Esophagus muscularis mucosa (tissue), 4 donors: ENCODE measurements around the gene SFXN1. TPM values are rescaled to one million over a fixed set of nuclear protein-coding genes. Genes with fewer than 3 reads are reported as not detected.

ENCODE experiments used
- DNase-seq: peaks from one replicate; pipeline ENCODE4 v3.0.0-alpha.2; 2017; ENCODE audit errors: extremely low spot score
- H3K27ac ChIP-seq, 4 donors: fragments of 200-600 bp; sonication (generic); replicated peaks in 1 of 4; 1 replicate in 3 of 4; 2 replicates in 1 of 4; pipeline ENCODE4 v1.5.1; 2016 to 2019; ENCODE audit warnings: mild to moderate bottlenecking in 1 of 4
- H3K27me3 ChIP-seq, 4 donors: fragments of 200-600 bp; sonication (generic); one replicate each; pipeline versions ENCODE4 v1.5.1 to v1.6.0; 2016 to 2019
- H3K36me3 ChIP-seq, 4 donors: fragments of 200-600 bp; sonication (generic); one replicate each; pipeline ENCODE4 v1.5.1; 2016 to 2019
- H3K4me1 ChIP-seq, 4 donors: fragments of 200-600 bp; sonication (generic); one replicate each; pipeline ENCODE4 v1.5.1; 2016 to 2019
- H3K4me3 ChIP-seq, 4 donors: fragments of 200-600 bp; sonication (generic); 1 replicate in 2 of 4; 2 replicates in 2 of 4; pipeline ENCODE4 v1.5.1; 2016 to 2019; ENCODE audit warnings: mild to moderate bottlenecking in 4 of 4, moderate library complexity in 1 of 4
- H3K9me3 ChIP-seq, 4 donors: fragments of 200-600 bp; sonication (generic); 1 replicate in 3 of 4; 2 replicates in 1 of 4; pipeline ENCODE4 v1.5.1; 2016 to 2019
- EP300 ChIP-seq: sonication (generic); formaldehyde crosslinking; IDR thresholded peaks from one replicate; pipeline ENCODE4 v1.6.1; 2017; ENCODE audit warnings: antibody characterized with exemption
- POLR2A ChIP-seq: fragments of 450-650 bp; IDR thresholded peaks from one replicate; pipeline ENCODE4 v1.6.1; 2017; ENCODE audit warnings: antibody characterized with exemption, moderate library complexity, mild to moderate bottlenecking, low read depth
- POLR2AphosphoS5 ChIP-seq, 2 donors: sonication (generic); formaldehyde crosslinking; IDR thresholded peaks; one replicate each; pipeline ENCODE4 v1.6.1; 2017; ENCODE audit warnings: antibody characterized with exemption in 2 of 2
- WGBS: methylation state at CpG from one replicate; pipeline ENCODE4 v1.1.5; 2018; 5-methylcytosine and 5-hydroxymethylcytosine counted together
- intact Hi-C: fragments of 100-400 bp; cut with DNase I; formaldehyde crosslinking; loops from one replicate; pipeline ENCODE4 v1.15.1; 2023
- total RNA-seq, 4 donors: library from RNA; depleted of rRNA; stranded (reverse); fragments of >200 nt; gene quantifications; one replicate each; pipeline versions ENCODE4 v1.1.0 to v1.2.1, GENCODE V29; 2016
- TF ChIP-seq, protein P1 (sequence below), 3 experiments: fragments of 200-600 bp in 2 of 3; fragments of 450-650 bp in 1 of 3; sonication (generic) in 2 of 3; IDR thresholded peaks; one replicate each; pipeline ENCODE4 v1.5.1; 2017 to 2019; ENCODE audit warnings: antibody characterized with exemption in 3 of 3, mild to moderate bottlenecking in 2 of 3, moderate library complexity in 1 of 3

The SFXN1 gene
- total RNA-seq, 4 donors from 2014 or later, result 11.2 to 18.1 (median 15.3) TPM

GRCh38 chr5:175489693-175490443 lies 11.5 kb downstream of the SFXN1 start:
- no peak for DNase-seq
- intact Hi-C loops, result no loop called here
- Histone ChIP-seq H3K27ac (no peak overlapping the region), H3K36me3 (peaks cover 4 to 51% (median 34%) of the 10 kb centered on the region in 4 donors), H3K9me3 (no peaks in the 10 kb centered on the region), H3K4me3 (no peak overlapping the region), H3K4me1 (peaks cover 0 to 7% (median 4%) of the 10 kb centered on the region in 4 donors), H3K27me3 (no peaks in the 10 kb centered on the region)
- TF ChIP-seq EP300 (no peak), POLR2AphosphoS5 (IDR thresholded peaks at IDR 0.05) (no peak), POLR2A (no peak)
- TF ChIP-seq, protein P1, sequence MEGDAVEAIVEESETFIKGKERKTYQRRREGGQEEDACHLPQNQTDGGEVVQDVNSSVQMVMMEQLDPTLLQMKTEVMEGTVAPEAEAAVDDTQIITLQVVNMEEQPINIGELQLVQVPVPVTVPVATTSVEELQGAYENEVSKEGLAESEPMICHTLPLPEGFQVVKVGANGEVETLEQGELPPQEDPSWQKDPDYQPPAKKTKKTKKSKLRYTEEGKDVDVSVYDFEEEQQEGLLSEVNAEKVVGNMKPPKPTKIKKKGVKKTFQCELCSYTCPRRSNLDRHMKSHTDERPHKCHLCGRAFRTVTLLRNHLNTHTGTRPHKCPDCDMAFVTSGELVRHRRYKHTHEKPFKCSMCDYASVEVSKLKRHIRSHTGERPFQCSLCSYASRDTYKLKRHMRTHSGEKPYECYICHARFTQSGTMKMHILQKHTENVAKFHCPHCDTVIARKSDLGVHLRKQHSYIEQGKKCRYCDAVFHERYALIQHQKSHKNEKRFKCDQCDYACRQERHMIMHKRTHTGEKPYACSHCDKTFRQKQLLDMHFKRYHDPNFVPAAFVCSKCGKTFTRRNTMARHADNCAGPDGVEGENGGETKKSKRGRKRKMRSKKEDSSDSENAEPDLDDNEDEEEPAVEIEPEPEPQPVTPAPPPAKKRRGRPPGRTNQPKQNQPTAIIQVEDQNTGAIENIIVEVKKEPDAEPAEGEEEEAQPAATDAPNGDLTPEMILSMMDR (IDR thresholded peaks at IDR 0.05), result no peak
- WGBS, result 79% methylated on average over 6 of the region's 6 CpGs

- H3K36me3 ChIP-seq, result peaks cover 4 to 57% (median 33%) of the 10 kb centered on the region in 4 donors
- H3K27ac ChIP-seq, result no peak overlapping the region
- TF ChIP-seq EP300, result no peak
- TF ChIP-seq, protein P1 (IDR thresholded peaks at IDR 0.05), result no peak
- no peak for TF ChIP-seq POLR2AphosphoS5 (IDR thresholded peaks at IDR 0.05)
- no peak for TF ChIP-seq POLR2A
- no peak overlapping the region for H3K4me3 ChIP-seq
- H3K9me3 ChIP-seq, result no peaks in the 10 kb centered on the region
- no peak for DNase-seq
- peaks cover 0 to 7% (median 3%) of the 10 kb centered on the region in 4 donors for H3K4me1 ChIP-seq
- intact Hi-C loops, result no loop called here
- H3K27me3 ChIP-seq, result no peaks in the 10 kb centered on the region
- WGBS, result 82% methylated on average over 6 of the region's 6 CpGs
These were observed 12.9 kb downstream of the SFXN1 start for GRCh38 chr5:175491223-175491622.

DNA sequence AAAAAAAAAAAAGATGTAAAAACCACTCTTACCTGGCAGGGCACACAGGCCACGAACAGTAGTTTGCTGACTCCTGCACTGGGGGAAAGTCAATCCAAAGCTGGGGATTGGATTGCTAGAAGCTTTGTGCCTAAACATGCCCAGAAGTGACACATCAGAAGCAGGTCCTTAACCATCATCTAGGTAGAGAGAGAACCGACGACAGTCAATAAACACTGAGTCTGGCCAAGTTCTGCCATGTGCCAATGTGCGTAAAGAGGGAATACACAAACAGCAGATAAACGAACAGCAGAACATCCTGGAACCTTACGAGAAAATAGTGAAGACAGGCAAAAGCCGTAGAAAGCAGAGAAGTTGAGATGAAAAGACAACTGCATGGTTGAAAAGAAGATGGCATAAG lies 14.9 kb downstream of the SFXN1 start:
- 91% methylated on average over 7 of the region's 7 CpGs for WGBS
- Histone ChIP-seq H3K36me3 (peaks cover 4 to 59% (median 40%) of the 10 kb centered on the region in 4 donors), H3K4me1 (peaks cover 0 to 7% (median 0%) of the 10 kb centered on the region in 4 donors), H3K4me3 (no peak overlapping the region), H3K9me3 (no peaks in the 10 kb centered on the region), H3K27ac (no peak overlapping the region), H3K27me3 (no peaks in the 10 kb centered on the region)
- intact Hi-C loops, result no loop called here
- DNase-seq, result no peak
- TF ChIP-seq, protein P1 (IDR thresholded peaks at IDR 0.05), result no peak
- TF ChIP-seq EP300 (no peak), POLR2A (no peak), POLR2AphosphoS5 (IDR thresholded peaks at IDR 0.05) (no peak)

GRCh38 chr5:175493726-175494125 lies 15.4 kb downstream of the SFXN1 start:
- Histone ChIP-seq H3K36me3 (peaks cover 4 to 61% (median 41%) of the 10 kb centered on the region in 4 donors), H3K4me1 (peaks cover 0 to 7% (median 0%) of the 10 kb centered on the region in 4 donors), H3K4me3 (no peak overlapping the region), H3K9me3 (no peaks in the 10 kb centered on the region), H3K27ac (no peak overlapping the region), H3K27me3 (no peaks in the 10 kb centered on the region)
- intact Hi-C loops, result no loop called here
- TF ChIP-seq POLR2A (no peak), POLR2AphosphoS5 (IDR thresholded peaks at IDR 0.05) (no peak), EP300 (no peak)
- TF ChIP-seq, protein P1 (IDR thresholded peaks at IDR 0.05), result no peak
- DNase-seq, result no peak
- WGBS, result 94% methylated on average over 8 of the region's 8 CpGs
